HG03469 (cell line): ENCODE measurements around the gene GCLC.
"Not testable (repeated sequence)": the region's sequence is repeated elsewhere in the genome, so short reads cannot be mapped to it uniquely, and the experiment has no call there.

ENCODE experiments used
- ATAC-seq: cut with Tn5 transposase; IDR thresholded peaks from one replicate; pipeline ENCODE4 v1.9.1; 2021; ENCODE audit warnings: mild to moderate bottlenecking, moderate library complexity, moderate number of reproducible peaks; ENCODE audit not compliant: unreplicated experiment

The GCLC gene

GRCh38 chr6:53544470-53545308, at the start of gene GCLC:
TSS of gene GCLC (minus strand) at chr6:53545101. CDS start at chr6:53544645, 456 bp downstream.
- ATAC-seq = peak; percentile 51

GRCh38 chr6:53594596-53594995, 49.7 kb upstream of the GCLC start:
- ATAC-seq = no peak

GRCh38 chr6:53593001-53593488, 48.1 kb upstream of the GCLC start:
- no peak for ATAC-seq

- no peak for ATAC-seq
These were observed 47.0 kb upstream of the GCLC start for GRCh38 chr6:53591873-53592272.

GRCh38 chr6:53588816-53589509, 44.1 kb upstream of the GCLC start:
- ATAC-seq = no peak

GRCh38 chr6:53587291-53587690, 42.4 kb upstream of the GCLC start:
- ATAC-seq = no peak

- ATAC-seq = no peak
These were observed 40.5 kb upstream of the GCLC start for GRCh38 chr6:53585208-53585900.

- no peak for ATAC-seq
These were observed 39.8 kb upstream of the GCLC start for GRCh38 chr6:53584726-53585125.

- no peak for ATAC-seq
These were observed 38.5 kb upstream of the GCLC start for GRCh38 chr6:53583451-53583850.

- ATAC-seq = no peak
These were observed 38.1 kb upstream of the GCLC start for GRCh38 chr6:53582963-53583362.

- ATAC-seq = no peak
These were observed 37.0 kb upstream of the GCLC start for GRCh38 chr6:53581856-53582255.

GRCh38 chr6:53581173-53581773, 36.4 kb upstream of the GCLC start:
- no peak for ATAC-seq

- no peak for ATAC-seq
These were observed 34.4 kb upstream of the GCLC start for GRCh38 chr6:53579338-53579737.

- ATAC-seq = no peak
These were observed 33.5 kb upstream of the GCLC start for GRCh38 chr6:53578371-53578770.

GRCh38 chr6:53573299-53573698, 28.4 kb upstream of the GCLC start:
- ATAC-seq = no peak

GRCh38 chr6:53572379-53572778, 27.5 kb upstream of the GCLC start:
- ATAC-seq = not testable (repeated sequence)

GRCh38 chr6:53568776-53569616, 24.1 kb upstream of the GCLC start:
- no peak for ATAC-seq

- ATAC-seq = no peak
These were observed 22.8 kb upstream of the GCLC start for GRCh38 chr6:53567701-53568100.

- ATAC-seq = no peak
These were observed 21.9 kb upstream of the GCLC start for GRCh38 chr6:53566755-53567154.

GRCh38 chr6:53565886-53566285, 21.0 kb upstream of the GCLC start:
- ATAC-seq = no peak
